Measurements from ENCODE around the gene LRRC45.

LRRC45 gene

DNA sequence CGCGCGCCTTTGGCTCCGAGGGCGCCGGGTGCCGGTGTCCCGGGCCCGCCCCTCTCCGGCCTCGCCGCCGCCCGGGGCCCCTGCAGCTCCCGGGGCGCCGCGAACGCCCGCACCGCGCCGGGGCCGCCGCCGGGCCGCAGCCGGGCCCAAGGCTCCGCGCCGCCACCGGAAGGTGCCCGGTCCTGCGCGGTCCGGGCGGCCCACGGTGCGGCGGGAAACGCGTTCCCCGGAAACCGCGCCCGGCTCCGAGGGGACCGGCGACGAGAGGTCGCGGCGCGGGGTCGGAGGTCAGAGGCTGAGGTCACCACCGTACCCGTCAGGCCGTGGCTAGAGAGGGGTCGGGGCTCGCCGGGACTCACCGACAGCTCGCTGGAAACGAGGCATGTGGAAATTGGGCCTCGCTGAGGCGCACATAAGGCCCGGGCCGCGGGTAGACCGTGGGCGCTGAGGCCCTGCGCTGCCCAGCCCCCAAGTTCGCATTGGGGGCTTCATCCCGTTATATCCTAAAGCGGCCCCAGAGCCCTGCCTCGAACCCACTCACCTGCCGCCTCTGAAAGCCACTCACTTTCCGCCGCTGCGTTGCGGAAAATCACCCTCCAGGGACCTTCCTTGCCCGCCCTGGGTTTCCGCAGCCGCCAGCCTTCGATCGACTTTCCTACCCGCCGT, 42.7 kb downstream of the LRRC45 start, which contains the start of gene DUS1L:
Gene DUS1L, minus strand, starts transcription at position 167 of the 666 bp plus-strand sequence. CDS start 745 bp downstream, outside the sequence.
- DNase-seq = no peak

DNA sequence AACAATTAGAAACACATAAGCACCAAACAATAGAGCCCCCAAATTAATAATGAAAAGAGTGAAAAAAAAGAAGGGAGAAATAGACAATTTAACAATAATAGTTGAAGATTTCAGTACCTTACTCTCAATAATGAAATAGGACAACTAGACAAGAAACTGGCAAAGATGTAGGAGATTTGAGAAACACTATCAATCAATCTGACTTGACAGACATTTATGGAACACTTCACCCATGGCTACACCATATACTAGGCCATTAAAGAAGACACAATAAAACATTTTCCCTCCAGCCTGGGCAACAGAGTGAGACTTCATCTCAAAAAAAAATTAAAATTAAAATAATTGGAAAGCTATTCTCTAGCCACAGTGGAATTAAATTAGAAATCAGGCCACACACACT, 47.5 kb downstream of the LRRC45 start:
- DNase-seq = no peak

DNA sequence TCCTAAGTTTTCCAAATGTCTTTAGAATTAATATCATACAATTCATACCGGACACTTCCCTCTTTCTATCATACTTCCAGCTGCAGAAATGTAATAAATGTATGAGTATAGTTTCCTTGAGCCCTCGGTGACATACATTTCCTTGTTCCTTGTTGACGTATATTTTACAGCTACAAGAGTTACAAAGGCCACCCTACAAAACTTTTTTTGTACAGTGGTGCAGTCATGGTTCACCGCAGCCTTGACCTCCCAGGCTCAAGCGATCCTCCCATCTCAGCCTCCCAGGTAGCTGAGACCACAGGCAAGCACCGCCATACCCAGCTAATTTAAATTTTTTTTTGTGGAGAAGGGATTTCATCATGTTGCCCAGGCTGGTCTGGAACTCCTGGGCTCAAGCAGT, 49.7 kb downstream of the LRRC45 start:
- DNase-seq = no peak

DNA sequence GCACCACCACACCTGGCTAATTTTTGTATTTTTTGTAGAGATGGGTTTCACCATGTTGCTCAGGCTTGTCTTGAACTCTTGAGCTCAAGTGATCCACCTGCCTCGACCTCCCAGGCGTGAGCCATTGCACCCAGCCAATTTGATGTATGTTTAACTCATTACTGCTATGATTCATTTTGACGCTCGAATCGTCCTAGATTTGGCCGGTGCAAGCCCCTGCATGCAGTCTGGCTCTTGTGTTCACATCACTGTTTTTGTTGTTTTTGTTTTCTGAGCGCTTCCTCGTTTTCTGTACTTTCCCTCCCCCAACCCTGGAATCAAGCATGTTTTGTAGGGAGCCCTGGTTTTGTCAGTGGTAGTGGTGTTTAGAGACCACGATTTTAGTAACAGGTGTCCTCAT, 50.3 kb downstream of the LRRC45 start:
- DNase-seq = no peak

DNA sequence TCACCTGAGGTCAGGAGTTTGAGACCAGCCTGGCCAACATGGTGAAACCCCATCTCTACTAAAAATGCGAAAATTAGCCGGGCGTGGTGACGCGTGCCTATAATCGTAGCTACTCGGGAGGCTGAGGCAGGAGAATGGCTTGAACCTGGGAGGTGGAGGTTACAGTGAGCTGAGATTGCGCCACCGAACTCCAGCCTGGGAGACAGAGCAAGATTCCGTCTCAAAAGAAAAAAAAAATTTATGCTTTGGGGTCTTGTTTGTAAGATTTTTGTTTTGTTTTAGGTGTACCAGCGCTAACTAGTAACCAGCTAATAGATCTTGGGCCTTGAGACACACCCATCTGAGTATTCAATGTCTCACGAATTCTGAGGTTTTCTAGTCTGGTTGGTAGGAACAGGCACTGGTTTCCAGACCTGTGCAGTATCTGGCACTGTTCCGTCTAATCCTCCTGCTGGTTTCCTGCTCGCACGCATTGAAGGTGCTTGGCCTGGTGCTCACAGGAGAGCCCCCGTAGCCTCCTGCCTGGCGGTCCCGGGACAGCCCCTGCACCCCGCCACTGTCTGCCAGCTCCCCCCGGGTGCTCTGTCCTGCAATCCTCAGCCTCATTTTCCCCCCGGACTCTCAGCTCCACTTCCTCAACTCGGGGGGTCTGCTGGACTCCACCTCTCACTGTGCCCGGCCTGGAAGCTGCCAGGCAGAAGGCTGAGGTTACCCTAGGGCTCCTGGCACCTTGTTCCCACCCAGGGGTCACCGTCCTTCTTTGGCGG, 53.1 kb downstream of the LRRC45 start:
- no peak for DNase-seq

DNA sequence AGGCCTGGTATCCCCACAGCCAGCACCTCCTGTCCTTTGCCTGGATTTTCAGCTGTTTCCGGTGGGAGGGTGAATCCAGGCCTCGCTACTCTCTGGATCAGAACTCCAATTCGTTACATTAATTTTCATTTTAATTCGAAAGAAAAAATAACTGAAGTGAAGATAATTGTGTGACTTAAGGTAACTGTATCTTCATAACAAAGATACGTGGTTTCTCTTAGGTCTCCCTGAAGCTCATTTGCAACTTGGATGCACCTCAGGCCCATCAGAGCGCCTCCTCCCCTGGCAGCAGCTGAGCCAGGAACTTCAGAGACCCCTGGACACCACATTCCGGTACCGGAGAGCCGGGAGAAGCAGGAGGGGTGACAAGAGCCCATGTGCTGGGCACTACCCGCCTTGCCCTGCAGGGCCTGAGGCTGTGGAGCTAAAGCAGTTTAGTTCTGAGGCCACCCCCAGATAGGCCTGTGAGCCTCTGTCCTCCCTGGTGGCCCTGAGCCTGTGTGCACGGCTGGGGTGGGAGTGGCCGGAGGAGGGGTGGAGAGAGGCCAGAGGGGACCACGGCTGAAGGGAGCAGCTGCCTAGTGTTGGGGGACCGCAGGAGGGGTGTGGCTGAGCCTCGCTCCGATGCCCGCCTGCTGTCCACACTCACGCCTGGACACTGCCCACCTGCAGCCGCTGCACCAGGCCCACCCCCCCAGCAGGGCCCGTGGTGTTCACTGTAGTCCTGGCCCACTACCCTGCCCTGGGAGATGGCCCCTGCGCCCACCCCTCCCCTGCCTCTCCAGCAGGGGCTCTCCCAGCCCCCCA, 53.9 kb downstream of the LRRC45 start:
- DNase-seq = no peak

DNA sequence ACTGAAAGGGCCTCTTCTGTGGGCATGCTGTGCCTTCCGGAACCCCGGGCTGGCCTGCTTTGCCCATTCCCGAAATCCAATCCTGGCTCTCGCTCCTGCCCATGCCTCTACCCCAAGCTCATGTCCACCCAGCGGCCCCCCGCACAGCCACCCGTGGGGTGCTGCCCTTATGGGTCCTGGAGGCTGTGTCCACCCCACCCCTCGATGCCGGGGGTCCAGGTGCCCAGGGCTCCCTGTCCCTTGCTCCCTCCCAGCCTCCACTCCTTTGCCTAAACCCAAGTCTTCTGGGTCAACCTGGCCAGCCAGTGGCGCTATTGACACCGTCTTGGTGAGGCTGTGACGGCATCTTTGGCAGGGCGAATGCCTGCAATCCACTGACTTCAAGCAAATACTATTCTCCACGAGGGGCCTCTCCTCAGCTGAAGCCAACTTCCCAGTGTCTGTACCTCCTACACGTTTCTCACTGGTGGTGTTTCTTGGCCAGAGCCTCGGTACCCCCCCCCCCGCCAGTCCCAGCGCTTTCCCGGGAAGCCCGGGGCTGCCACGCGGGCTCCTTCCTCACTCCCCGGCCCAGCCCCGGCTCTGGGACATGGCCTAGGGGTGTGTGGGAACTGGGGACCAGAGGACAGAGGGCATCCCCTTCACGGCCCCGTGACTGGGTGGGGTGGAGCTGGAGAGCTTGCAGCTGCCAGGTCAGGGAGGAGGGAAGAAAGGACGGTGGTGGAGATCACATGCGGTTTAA, 54.7 kb downstream of the LRRC45 start:
- no peak for DNase-seq

DNA sequence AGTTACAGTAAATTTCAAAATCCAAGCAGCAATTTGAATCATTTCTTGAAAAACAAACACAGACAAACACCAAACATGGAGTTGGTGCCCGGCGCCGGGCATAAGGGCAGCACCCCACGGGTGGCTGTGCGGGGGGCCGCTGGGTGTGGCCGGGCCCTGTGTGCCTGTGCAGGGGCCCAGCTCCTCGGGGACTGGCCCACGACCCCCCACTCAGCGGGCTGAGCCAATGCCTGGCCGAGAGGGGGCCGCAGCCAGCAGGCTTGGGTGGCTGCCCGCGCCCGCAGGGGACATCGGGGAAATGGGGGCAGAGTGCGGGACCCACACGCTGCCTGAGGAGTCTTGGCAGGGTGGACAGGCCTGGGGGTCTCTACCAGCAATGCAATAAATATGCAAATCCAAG, 55.3 kb downstream of the LRRC45 start:
- DNase-seq = no peak

DNA sequence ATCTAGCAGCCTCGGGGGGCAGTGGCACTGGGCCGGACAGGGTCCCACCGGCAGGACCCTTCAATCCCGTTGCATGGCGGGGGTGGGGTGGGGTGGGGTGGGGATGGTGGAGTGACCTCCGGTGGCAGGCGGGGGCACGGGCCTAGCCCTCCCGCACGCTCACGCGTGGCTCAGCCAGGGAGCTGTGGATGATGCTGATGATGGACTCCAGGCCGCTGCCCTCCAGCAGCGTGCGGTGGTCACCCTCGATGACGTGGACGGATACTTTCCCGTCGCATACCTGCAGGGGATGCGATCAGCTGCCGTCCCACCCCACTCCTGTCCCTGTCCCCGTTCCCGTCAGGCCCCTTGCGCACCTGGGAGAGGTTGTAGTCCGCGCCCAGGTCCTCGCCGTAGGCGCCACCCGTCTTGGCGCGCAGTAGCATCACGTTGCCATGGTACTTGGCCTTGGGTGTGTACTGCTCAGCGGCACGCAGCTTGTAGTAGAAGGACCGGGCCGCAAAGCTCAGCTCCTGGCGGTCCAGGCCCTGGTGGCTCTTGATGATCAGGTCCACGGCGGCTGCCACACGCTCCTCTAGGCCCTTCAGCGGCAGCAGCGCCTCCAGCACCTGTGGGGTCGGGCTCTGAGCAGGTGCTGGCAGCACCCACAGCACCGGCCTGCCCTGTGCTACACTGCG, 56.0 kb downstream of the LRRC45 start:
- no peak for DNase-seq

DNA sequence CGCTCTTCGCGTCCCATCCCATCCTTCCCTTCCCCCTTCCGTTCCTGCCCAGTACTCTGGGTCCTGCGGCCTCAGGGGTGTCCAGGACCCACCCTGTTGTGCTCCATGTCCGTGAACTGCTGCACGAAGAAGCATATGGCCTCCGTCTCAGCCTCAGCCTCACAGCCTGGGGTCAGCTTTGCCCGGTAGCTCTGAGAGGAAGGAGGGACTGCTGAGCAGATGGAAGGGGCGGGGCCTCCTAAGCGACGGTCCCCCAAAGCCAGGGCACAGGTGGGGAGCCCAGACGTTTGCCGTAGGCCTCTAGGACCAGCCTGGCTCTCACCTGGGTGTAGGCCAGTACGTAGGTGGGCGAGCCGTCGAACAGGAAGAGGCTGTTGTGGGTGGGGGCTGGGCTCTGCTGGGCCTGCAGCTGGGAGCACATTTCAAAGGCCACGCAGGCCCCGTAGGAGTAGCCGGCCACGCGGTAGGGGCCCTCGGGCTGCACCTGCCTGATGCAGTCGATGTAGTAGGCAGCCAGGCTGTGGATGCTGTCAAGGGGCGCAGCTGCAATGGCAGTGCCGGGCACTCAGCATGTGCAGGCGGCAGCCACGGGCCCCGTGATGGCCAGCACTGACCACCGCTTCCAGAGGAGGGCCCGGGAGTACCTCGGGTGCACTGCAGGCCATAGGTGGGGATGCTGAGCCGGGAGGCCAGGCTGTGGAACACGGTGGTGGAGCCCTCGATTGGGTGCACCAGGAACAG, 57.1 kb downstream of the LRRC45 start:
- DNase-seq = no peak

Data from DMS 273 treated with DMSO at 0.1 percent for 48 hours (cell line).